Measurements from ENCODE around the gene LMBR1. TPM values are rescaled to one million over a fixed set of nuclear protein-coding genes. Genes with fewer than 3 reads are reported as not detected.

LMBR1 gene
- total and polyA plus RNA-seq, 2 of the 4 experiments (the other 2 are of a cell fraction) = 11.9 to 19.9 TPM

DNA sequence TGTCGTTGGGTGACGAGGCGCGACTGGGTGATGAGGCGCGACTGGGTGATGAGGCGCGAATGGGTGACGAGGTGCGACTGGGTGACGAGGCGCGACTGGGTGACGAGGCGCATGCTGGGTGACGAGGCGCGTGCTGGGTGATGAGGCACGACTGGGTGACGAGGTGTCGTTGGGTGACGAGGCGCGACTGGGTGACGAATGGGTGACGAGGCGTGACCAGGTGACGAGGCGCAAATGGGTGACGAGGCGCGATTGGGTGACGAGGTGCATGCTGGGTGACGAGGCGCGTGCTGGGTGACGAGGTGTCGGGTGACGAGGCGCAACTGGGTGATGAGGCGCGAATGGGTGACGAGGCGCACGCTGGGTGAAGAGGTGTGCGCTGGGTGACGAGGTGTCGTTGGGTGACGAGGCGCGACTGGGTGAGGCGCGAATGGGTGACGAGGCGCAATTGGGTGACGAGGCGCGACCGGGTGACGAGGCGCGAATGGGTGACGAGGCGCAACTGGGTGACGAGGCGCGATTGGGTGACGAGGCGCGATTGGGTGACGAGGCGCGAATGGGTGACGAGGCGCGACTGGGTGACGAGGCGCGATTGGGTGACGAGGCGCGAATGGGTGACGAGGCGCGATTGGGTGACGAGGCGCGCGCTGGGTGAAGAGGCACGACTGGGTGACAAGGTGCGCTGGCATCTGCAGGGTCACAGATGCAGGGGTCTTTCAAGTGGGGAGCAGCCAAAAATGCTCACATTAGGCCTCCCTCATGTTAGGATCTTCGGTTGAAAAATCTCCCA, 48.6 kb upstream of the LMBR1 start:
- Histone ChIP-seq H3K27me3 (ENCODE audit: control insufficient read depth, insufficient read depth, low read length) (peaks cover 27% of the 10 kb centered on the region), H2BK120ac (ENCODE audit: low read depth, low read length) (no peak overlapping the region), H3K9me3 (ENCODE audit: control insufficient read depth, insufficient read depth, low read length) (peaks cover 2% of the 10 kb centered on the region; the same call in 1 of the 2 replicates), H2BK15ac (ENCODE audit: low read depth, low read length) (no peak overlapping the region), H3K36me3 (ENCODE audit: control insufficient read depth, insufficient read depth, low read length) (no peaks in the 10 kb centered on the region), H3K9me1 (ENCODE audit: insufficient read depth, low read length) (no peaks in the 10 kb centered on the region), H3K23ac (ENCODE audit: low read depth, low read length) (no peak overlapping the region), H2AK9ac (replicated peaks; ENCODE audit: low read depth, low read length, poor library complexity) (no peak overlapping the region), H4K8ac (ENCODE audit: low read depth in 2 of 2, low read length in 2 of 2) (no peak overlapping the region), H2BK5ac (ENCODE audit: low read depth, low read length, poor library complexity, severe bottlenecking) (no peak overlapping the region), H2AK5ac (ENCODE audit: low read depth, low read length) (no peak overlapping the region), H2AFZ (replicated peaks; ENCODE audit: low read length, poor library complexity) (no peak overlapping the region), H3K18ac (ENCODE audit: low read depth, low read length) (no peak overlapping the region), H3K4ac (ENCODE audit: low read depth, low read length) (no peak overlapping the region), H3K4me3 (ENCODE audit: insufficient read depth, low read depth, low read length) (no peak overlapping the region), H3K14ac (replicated peaks; ENCODE audit: low read depth, low read length) (no peak overlapping the region), H3K9ac (ENCODE audit: low read depth, low read length) (no peak overlapping the region), H2BK20ac (ENCODE audit: low read depth, low read length) (no peak overlapping the region), H4K5ac (ENCODE audit: low read depth, low read length) (no peak overlapping the region), H3K4me2 (ENCODE audit: low read depth, low read length) (no peak overlapping the region), H3K27ac (ENCODE audit: insufficient read depth, low read length) (no peak overlapping the region), H4K91ac (ENCODE audit: insufficient read depth, low read depth, low read length) (no peak overlapping the region), H3K79me1 (ENCODE audit: low read depth in 1 of 2, low read length in 2 of 2) (no peaks in the 10 kb centered on the region), H3K4me1 (ENCODE audit: control insufficient read depth, insufficient read depth, low read length) (no peaks in the 10 kb centered on the region), H4K20me1 (ENCODE audit: insufficient read depth, low read length) (no peaks in the 10 kb centered on the region), H3K56ac (ENCODE audit: extremely low read depth, insufficient read depth, low read length) (no peak overlapping the region)
- ATAC-seq (ENCODE audit: low read depth) (no peak), DNase-seq (no peak)
- POLR2A ChIA-PET (ENCODE audit: unreplicated experiment) = no interaction called here
- CTCF ChIA-PET = no interaction called here
- in situ Hi-C loops (cut with MboI; ENCODE audit: low sequenced_read_pairs) (no loop called here), dilution Hi-C loops (cut with HindIII; ENCODE audit: low sequenced_read_pairs, unreplicated experiment) (no loop called here), intact Hi-C loops (cut with micrococcal nuclease) (no loop called here)
- TF ChIP-seq SMC3 (IDR thresholded peaks at IDR 0.05; ENCODE audit: low read depth, low read length) = no peak
- no peak for TF ChIP-seq MAFK (IDR thresholded peaks at IDR 0.05; ENCODE audit: low read depth, low read length)
- no peak for TF ChIP-seq MAZ (IDR thresholded peaks at IDR 0.05; ENCODE audit: borderline replicate concordance, low read depth, low read length)
- TF ChIP-seq, protein P1, sequence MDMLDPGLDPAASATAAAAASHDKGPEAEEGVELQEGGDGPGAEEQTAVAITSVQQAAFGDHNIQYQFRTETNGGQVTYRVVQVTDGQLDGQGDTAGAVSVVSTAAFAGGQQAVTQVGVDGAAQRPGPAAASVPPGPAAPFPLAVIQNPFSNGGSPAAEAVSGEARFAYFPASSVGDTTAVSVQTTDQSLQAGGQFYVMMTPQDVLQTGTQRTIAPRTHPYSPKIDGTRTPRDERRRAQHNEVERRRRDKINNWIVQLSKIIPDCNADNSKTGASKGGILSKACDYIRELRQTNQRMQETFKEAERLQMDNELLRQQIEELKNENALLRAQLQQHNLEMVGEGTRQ (IDR thresholded peaks at IDR 0.05; ENCODE audit: low read depth, low read length) = no peak
- no peak for TF ChIP-seq RCOR1 (IDR thresholded peaks at IDR 0.05; ENCODE audit: insufficient replicate concordance, low read length)
- no peak for TF ChIP-seq NFE2L2 (IDR thresholded peaks at IDR 0.05; ENCODE audit: low read depth, low read length)
- TF ChIP-seq, protein P2, sequence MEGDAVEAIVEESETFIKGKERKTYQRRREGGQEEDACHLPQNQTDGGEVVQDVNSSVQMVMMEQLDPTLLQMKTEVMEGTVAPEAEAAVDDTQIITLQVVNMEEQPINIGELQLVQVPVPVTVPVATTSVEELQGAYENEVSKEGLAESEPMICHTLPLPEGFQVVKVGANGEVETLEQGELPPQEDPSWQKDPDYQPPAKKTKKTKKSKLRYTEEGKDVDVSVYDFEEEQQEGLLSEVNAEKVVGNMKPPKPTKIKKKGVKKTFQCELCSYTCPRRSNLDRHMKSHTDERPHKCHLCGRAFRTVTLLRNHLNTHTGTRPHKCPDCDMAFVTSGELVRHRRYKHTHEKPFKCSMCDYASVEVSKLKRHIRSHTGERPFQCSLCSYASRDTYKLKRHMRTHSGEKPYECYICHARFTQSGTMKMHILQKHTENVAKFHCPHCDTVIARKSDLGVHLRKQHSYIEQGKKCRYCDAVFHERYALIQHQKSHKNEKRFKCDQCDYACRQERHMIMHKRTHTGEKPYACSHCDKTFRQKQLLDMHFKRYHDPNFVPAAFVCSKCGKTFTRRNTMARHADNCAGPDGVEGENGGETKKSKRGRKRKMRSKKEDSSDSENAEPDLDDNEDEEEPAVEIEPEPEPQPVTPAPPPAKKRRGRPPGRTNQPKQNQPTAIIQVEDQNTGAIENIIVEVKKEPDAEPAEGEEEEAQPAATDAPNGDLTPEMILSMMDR (conservative IDR thresholded peaks at IDR 0.05; ENCODE audit: low read depth, low read length) = no peak
- no peak for TF ChIP-seq CEBPB (IDR thresholded peaks at IDR 0.05; ENCODE audit: low read depth, low read length)
- TF ChIP-seq RFX5 (IDR thresholded peaks at IDR 0.05; ENCODE audit: low read depth, low read length) = no peak
- TF ChIP-seq CHD1 (IDR thresholded peaks at IDR 0.05; ENCODE audit: low read depth, low read length) = no peak
- WGBS, 2 experiments (ENCODE audit: extremely low coverage in 2 of 2, insufficient read length in 1 of 2) = 96% methylated on average over 79 of the region's 92 CpGs; no CpG with 5 or more reads in 1 of the 2 experiments
- no TSS peak for BruUV-seq (replicated peaks)

Measured in IMR-90 (cell line).